ENCODE results near the gene TANGO2. TPM values are rescaled to one million over a fixed set of nuclear protein-coding genes. Genes with fewer than 3 reads are reported as not detected.

Gene TANGO2
- total and polyA plus RNA-seq, 9 of the 15 experiments (the other 6 are each of a cell fraction or from before 2014, with no cell fraction given): 15.5 to 94.9 (median 70.1) TPM

DNA sequence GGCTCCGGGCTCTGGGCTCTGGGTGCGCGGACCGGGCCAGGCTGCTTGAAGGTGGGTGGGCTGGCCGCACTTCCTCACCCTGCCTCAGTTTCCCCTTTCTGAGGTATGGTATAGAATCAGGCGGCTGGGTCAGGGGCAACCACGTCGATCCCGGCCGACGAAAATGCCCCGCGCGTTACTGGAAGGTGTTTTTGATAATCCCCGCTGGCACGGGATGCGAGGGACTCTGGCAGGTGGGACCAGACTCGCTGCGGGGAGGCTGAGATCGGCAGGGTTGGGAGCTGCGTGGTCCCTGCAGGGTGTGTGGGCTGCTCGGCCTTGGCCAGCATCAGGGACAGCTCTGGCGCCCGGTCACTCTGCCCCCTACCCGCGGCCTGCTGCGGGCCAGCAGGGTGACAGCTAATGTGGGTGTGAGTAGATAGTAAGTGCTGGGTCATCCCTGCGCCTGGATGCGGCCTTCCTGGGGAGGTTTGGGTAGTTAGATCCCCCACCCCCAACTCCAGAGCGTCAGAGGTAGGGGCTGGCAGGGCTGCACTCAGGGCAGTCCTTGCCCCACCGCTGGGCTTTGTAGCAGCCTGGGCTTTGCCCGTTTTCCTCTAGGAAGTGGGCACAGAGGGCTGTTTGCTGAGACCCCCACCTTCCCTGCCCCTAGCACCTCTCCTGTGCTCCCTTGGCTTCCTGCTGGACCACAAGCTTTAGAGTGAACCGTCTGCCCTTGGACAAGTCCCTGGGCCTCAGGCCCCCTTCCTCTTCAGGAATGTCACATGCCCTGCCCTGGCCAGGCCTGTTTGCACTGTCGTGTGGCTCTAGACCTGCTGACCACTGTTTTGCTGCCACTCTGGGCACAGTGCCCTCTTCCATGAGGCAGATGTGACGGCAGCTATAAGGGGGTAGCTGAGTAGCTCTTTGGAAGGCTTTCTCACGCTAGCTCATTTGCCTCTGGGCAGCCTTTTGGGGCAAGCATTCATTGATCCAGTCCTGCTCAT, 579 bp downstream of the TANGO2 start (continued):
- TF ChIP-seq, protein P1, sequence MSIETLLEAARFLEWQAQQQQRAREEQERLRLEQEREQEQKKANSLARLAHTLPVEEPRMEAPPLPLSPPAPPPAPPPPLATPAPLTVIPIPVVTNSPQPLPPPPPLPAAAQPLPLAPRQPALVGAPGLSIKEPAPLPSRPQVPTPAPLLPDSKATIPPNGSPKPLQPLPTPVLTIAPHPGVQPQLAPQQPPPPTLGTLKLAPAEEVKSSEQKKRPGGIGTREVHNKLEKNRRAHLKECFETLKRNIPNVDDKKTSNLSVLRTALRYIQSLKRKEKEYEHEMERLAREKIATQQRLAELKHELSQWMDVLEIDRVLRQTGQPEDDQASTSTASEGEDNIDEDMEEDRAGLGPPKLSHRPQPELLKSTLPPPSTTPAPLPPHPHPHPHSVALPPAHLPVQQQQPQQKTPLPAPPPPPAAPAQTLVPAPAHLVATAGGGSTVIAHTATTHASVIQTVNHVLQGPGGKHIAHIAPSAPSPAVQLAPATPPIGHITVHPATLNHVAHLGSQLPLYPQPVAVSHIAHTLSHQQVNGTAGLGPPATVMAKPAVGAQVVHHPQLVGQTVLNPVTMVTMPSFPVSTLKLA (conservative IDR thresholded peaks at IDR 0.05): no peak
- TF ChIP-seq RREB1 (CRISPR knock-in tag; IDR thresholded peaks at IDR 0.05) (peak; percentile 72), ZNF165 (CRISPR knock-in tag; IDR thresholded peaks at IDR 0.05; ENCODE audit: borderline replicate concordance) (peak; percentile 87), SMAD2 (IDR thresholded peaks at IDR 0.05; ENCODE audit: low read depth, low read length) (no peak), ZNF12 (CRISPR knock-in tag; IDR thresholded peaks at IDR 0.05) (no peak), HLTF (IDR thresholded peaks at IDR 0.05) (no peak), ZNF3 (CRISPR knock-in tag; IDR thresholded peaks at IDR 0.05) (no peak), CHD2 (IDR thresholded peaks at IDR 0.05; ENCODE audit: low read depth, low read length) (no peak), HDAC8 (tag; IDR thresholded peaks at IDR 0.05) (no peak; the same call in 1 of the 2 replicates), TCF3 (CRISPR knock-in tag; IDR thresholded peaks at IDR 0.05) (no peak), ZNF239 (CRISPR knock-in tag; IDR thresholded peaks at IDR 0.05) (peak; percentile 28), ELF1 (tag; IDR thresholded peaks at IDR 0.05) (no peak), GABPB2 (CRISPR knock-in tag; conservative IDR thresholded peaks at IDR 0.05) (no peak; the same call in 1 of the 2 replicates), LCOR (CRISPR knock-in tag; IDR thresholded peaks at IDR 0.05) (no peak)
- TF ChIP-seq, protein P2, sequence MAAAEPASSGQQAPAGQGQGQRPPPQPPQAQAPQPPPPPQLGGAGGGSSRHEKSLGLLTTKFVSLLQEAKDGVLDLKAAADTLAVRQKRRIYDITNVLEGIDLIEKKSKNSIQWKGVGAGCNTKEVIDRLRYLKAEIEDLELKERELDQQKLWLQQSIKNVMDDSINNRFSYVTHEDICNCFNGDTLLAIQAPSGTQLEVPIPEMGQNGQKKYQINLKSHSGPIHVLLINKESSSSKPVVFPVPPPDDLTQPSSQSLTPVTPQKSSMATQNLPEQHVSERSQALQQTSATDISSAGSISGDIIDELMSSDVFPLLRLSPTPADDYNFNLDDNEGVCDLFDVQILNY (CRISPR knock-in tag; IDR thresholded peaks at IDR 0.05): no peak

Data from K562 (cell line).